ENCODE measurements around the gene PPARG.

Gene PPARG

GRCh38 chr3:12302564-12302963 lies 13.7 kb downstream of the PPARG start:
- TF ChIP-seq CTCF (IDR thresholded peaks at IDR 0.05; ENCODE audit: low read length): no peak
- no peak for TF ChIP-seq EZH2 (IDR thresholded peaks at IDR 0.05; ENCODE audit: borderline replicate concordance, low read length)
- Histone ChIP-seq H3K9me3 (ENCODE audit: low read length) (no peaks in the 10 kb centered on the region), H3K4me3 (ENCODE audit: low read depth, low read length, poor library complexity, severe bottlenecking) (no peak overlapping the region), H3K9me2 (ENCODE audit: low read depth, low read length) (no peaks in the 10 kb centered on the region), H3K79me2 (ENCODE audit: insufficient read depth, low read length) (no peaks in the 10 kb centered on the region), H3K9ac (ENCODE audit: low read length) (no peak overlapping the region), H3F3A (ENCODE audit: insufficient read depth, low read length) (no peaks in the 10 kb centered on the region), H4K20me1 (ENCODE audit: insufficient read depth, low read length) (no peaks in the 10 kb centered on the region), H3K36me3 (ENCODE audit: insufficient read depth, low read length) (no peaks in the 10 kb centered on the region), H3K27me3 (ENCODE audit: insufficient read depth, low read length) (no peaks in the 10 kb centered on the region), H2AFZ (ENCODE audit: low read length) (no peak overlapping the region), H3K4me1 (ENCODE audit: insufficient read depth, low read length, severe bottlenecking) (no peaks in the 10 kb centered on the region), H3K4me2 (ENCODE audit: low read length) (no peak overlapping the region), H3K27ac (ENCODE audit: low read depth, low read length, poor library complexity, severe bottlenecking) (no peak overlapping the region)

- Histone ChIP-seq H3F3A (ENCODE audit: insufficient read depth, low read length) (no peaks in the 10 kb centered on the region), H3K36me3 (ENCODE audit: insufficient read depth, low read length) (no peaks in the 10 kb centered on the region), H3K4me3 (ENCODE audit: low read depth, low read length, poor library complexity, severe bottlenecking) (no peak overlapping the region), H4K20me1 (ENCODE audit: insufficient read depth, low read length) (no peaks in the 10 kb centered on the region), H3K9me2 (ENCODE audit: low read depth, low read length) (no peaks in the 10 kb centered on the region), H3K79me2 (ENCODE audit: insufficient read depth, low read length) (no peaks in the 10 kb centered on the region), H3K9ac (ENCODE audit: low read length) (no peak overlapping the region), H3K27me3 (ENCODE audit: insufficient read depth, low read length) (no peaks in the 10 kb centered on the region), H3K9me3 (ENCODE audit: low read length) (no peaks in the 10 kb centered on the region), H2AFZ (ENCODE audit: low read length) (no peak overlapping the region), H3K4me2 (ENCODE audit: low read length) (no peak overlapping the region), H3K27ac (ENCODE audit: low read depth, low read length, poor library complexity, severe bottlenecking) (no peak overlapping the region), H3K4me1 (ENCODE audit: insufficient read depth, low read length, severe bottlenecking) (no peaks in the 10 kb centered on the region)
- TF ChIP-seq CTCF (IDR thresholded peaks at IDR 0.05; ENCODE audit: low read length) (no peak), EZH2 (IDR thresholded peaks at IDR 0.05; ENCODE audit: borderline replicate concordance, low read length) (no peak)
Measured at GRCh38 chr3:12303534-12303933, 14.7 kb downstream of the PPARG start.

- Histone ChIP-seq H2AFZ (ENCODE audit: low read length) (no peak overlapping the region), H3K9me2 (ENCODE audit: low read depth, low read length) (no peaks in the 10 kb centered on the region), H3K36me3 (ENCODE audit: insufficient read depth, low read length) (no peaks in the 10 kb centered on the region), H3K27me3 (ENCODE audit: insufficient read depth, low read length) (no peaks in the 10 kb centered on the region), H3K27ac (ENCODE audit: low read depth, low read length, poor library complexity, severe bottlenecking) (no peak overlapping the region), H3K4me1 (ENCODE audit: insufficient read depth, low read length, severe bottlenecking) (no peaks in the 10 kb centered on the region), H3K9ac (ENCODE audit: low read length) (no peak overlapping the region), H3K4me3 (ENCODE audit: low read depth, low read length, poor library complexity, severe bottlenecking) (no peak overlapping the region), H4K20me1 (ENCODE audit: insufficient read depth, low read length) (no peaks in the 10 kb centered on the region), H3K79me2 (ENCODE audit: insufficient read depth, low read length) (no peaks in the 10 kb centered on the region), H3K4me2 (ENCODE audit: low read length) (no peak overlapping the region), H3F3A (ENCODE audit: insufficient read depth, low read length) (no peaks in the 10 kb centered on the region), H3K9me3 (ENCODE audit: low read length) (no peaks in the 10 kb centered on the region)
- TF ChIP-seq CTCF (IDR thresholded peaks at IDR 0.05; ENCODE audit: low read length) (no peak), EZH2 (IDR thresholded peaks at IDR 0.05; ENCODE audit: borderline replicate concordance, low read length) (no peak)
Measured at GRCh38 chr3:12303993-12304392, 15.1 kb downstream of the PPARG start.
